H1 (cell line): ENCODE results near the gene SPATS2. TPM values are rescaled to one million over a fixed set of nuclear protein-coding genes. Genes with fewer than 3 reads are reported as not detected.

Source experiments
- CTCF ChIA-PET: fragments of 300-600 bp; sonication (Branson Sonifier 250); formaldehyde crosslinking; loops from one replicate; lab custom pipeline; 2021; ENCODE audit not compliant: partially characterized antibody; lab: Charles Lee
- POLR2A ChIA-PET: fragments of 300-600 bp; sonication (Branson Sonifier 250); formaldehyde crosslinking; loops from one replicate; lab custom pipeline; 2021; ENCODE audit warnings: inconsistent platforms; ENCODE audit not compliant: partially characterized antibody; lab: Charles Lee
- DNase-seq, 2 experiments: peaks; one replicate each; pipeline versions ENCODE4 v3.0.0 to v3.0.0-alpha.2; 2010 to 2022; ENCODE audit warnings: low spot score in 2 of 2, low read depth in 1 of 2, mixed read lengths in 1 of 2
- FAIRE-seq: peaks from 2 replicates; lab custom pipeline; 2011; peaks lifted over from hg19 to GRCh38; lab: Jason Lieb, UNC
- H2AFZ ChIP-seq: 2 replicates; pipeline ENCODE4 v1.8.1; 2012; ENCODE audit warnings: low read length, inconsistent platforms
- H2AK5ac ChIP-seq: 2 replicates; pipeline ENCODE4 v1.6.1; 2013; ENCODE audit warnings: low read depth, low read length
- H2BK120ac ChIP-seq: replicated peaks from 2 replicates; pipeline ENCODE3; 2013; ENCODE audit warnings: low read depth, low read length, inconsistent platforms
- H2BK12ac ChIP-seq: 2 replicates; pipeline ENCODE4 v1.6.1; 2013; ENCODE audit warnings: low read depth, low read length
- H2BK15ac ChIP-seq: 2 replicates; pipeline ENCODE4 v1.6.1; 2013; ENCODE audit warnings: low read length
- H2BK20ac ChIP-seq: 2 replicates; pipeline ENCODE4 v1.6.1; 2013; ENCODE audit warnings: low read length
- H2BK5ac ChIP-seq: 2 replicates; pipeline ENCODE4 v1.6.1; 2013; ENCODE audit warnings: low read depth, low read length
- H3K14ac ChIP-seq: 2 replicates; pipeline ENCODE4 v1.6.1; 2013; ENCODE audit warnings: inconsistent platforms; ENCODE audit not compliant: insufficient read length
- H3K18ac ChIP-seq: 2 replicates; pipeline ENCODE4 v1.6.1; 2013; ENCODE audit warnings: low read length; ENCODE audit errors: extremely low read depth
- H3K23ac ChIP-seq: 2 replicates; pipeline ENCODE4 v1.6.1; 2013; ENCODE audit warnings: inconsistent platforms; ENCODE audit not compliant: insufficient read length
- H3K23me2 ChIP-seq: 2 replicates; pipeline ENCODE4 v1.6.1; 2013; ENCODE audit warnings: low read depth, low read length
- H3K27ac ChIP-seq: 2 replicates; pipeline ENCODE4 v1.6.1; 2011; ENCODE audit warnings: low read depth, low read length, inconsistent platforms
- H3K27me3 ChIP-seq, 4 experiments: replicated peaks in 1 of 4; 1 replicate in 1 of 4; 2 replicates in 3 of 4; pipeline versions ENCODE4 v1.6.1 to v1.8.1; 2011 to 2013; ENCODE audit warnings: low read length in 3 of 4, mild to moderate bottlenecking in 3 of 4, inconsistent platforms in 2 of 4, mixed read lengths in 2 of 4, moderate library complexity in 1 of 4; ENCODE audit not compliant: control insufficient read depth in 3 of 4, insufficient read depth in 3 of 4; ENCODE audit errors: extremely low read depth in 1 of 4
- H3K36me3 ChIP-seq, 4 experiments: 2 replicates each; pipeline versions ENCODE4 v1.6.1 to v1.8.1; 2011 to 2013; ENCODE audit warnings: mild to moderate bottlenecking in 4 of 4, low read length in 3 of 4, moderate library complexity in 2 of 4, control low read depth in 1 of 4, inconsistent platforms in 1 of 4; ENCODE audit not compliant: insufficient read depth in 4 of 4, control insufficient read depth in 2 of 4
- H3K4ac ChIP-seq: replicated peaks from 2 replicates; pipeline ENCODE3; 2013; ENCODE audit warnings: low read length, low read depth, mixed read lengths, inconsistent platforms; ENCODE audit not compliant: insufficient read length
- H3K4me1 ChIP-seq, 4 experiments: replicated peaks in 1 of 4; 1 replicate in 1 of 4; 2 replicates in 3 of 4; pipeline versions ENCODE4 v1.6.1 to v1.8.1; 2011 to 2013; ENCODE audit warnings: low read length in 3 of 4, inconsistent platforms in 2 of 4, mixed read lengths in 1 of 4; ENCODE audit not compliant: insufficient read depth in 4 of 4, control insufficient read depth in 3 of 4
- H3K4me2 ChIP-seq, 2 experiments: 2 replicates each; pipeline versions ENCODE4 v1.6.1 to v1.8.1; 2011 to 2013; ENCODE audit warnings: low read depth in 2 of 2, low read length in 2 of 2, control low read depth in 1 of 2, inconsistent platforms in 1 of 2, mild to moderate bottlenecking in 1 of 2; ENCODE audit not compliant: insufficient read depth in 1 of 2
- H3K4me3 ChIP-seq, 4 experiments: fragments of 200-600, 300-600 bp in 1 of 4; sonication (generic), shearing (Covaris generic), sonication (Bioruptor Twin) in 1 of 4; 2 replicates each; pipeline versions ENCODE4 v1.5.1 to v1.8.1; 2011 to 2016; ENCODE audit warnings: low read length in 4 of 4, low read depth in 3 of 4, control low read depth in 2 of 4, inconsistent platforms in 2 of 4, mild to moderate bottlenecking in 2 of 4, mixed read lengths in 1 of 4, moderate library complexity in 1 of 4; ENCODE audit not compliant: insufficient read depth in 2 of 4; ENCODE audit errors: extremely low read depth in 1 of 4
- H3K56ac ChIP-seq: replicated peaks from 2 replicates; pipeline ENCODE3; 2013; ENCODE audit warnings: low read depth, mild to moderate bottlenecking, mixed read lengths, low read length, inconsistent platforms; ENCODE audit not compliant: insufficient read length
- H3K79me1 ChIP-seq: 2 replicates; pipeline ENCODE4 v1.6.1; 2013; ENCODE audit warnings: low read depth, low read length, control low read depth
- H3K79me2 ChIP-seq, 2 experiments: 2 replicates each; pipeline versions ENCODE4 v1.6.1 to v1.8.1; 2012 to 2013; ENCODE audit warnings: low read length in 2 of 2, mild to moderate bottlenecking in 2 of 2, inconsistent platforms in 1 of 2; ENCODE audit not compliant: insufficient read depth in 2 of 2, control insufficient read depth in 1 of 2
- H3K9ac ChIP-seq, 4 experiments: replicated peaks in 1 of 4; 1 replicate in 1 of 4; 2 replicates in 3 of 4; pipeline versions ENCODE4 v1.6.1 to v1.8.1; 2011 to 2013; ENCODE audit warnings: low read depth in 3 of 4, low read length in 3 of 4, control low read depth in 2 of 4, mild to moderate bottlenecking in 2 of 4, moderate library complexity in 2 of 4, inconsistent platforms in 1 of 4; ENCODE audit errors: extremely low read depth in 1 of 4
- H3K9me3 ChIP-seq, 2 experiments: 2 replicates each; pipeline versions ENCODE4 v1.6.1 to v1.8.1; 2012 to 2013; ENCODE audit warnings: mild to moderate bottlenecking in 2 of 2, moderate library complexity in 2 of 2, control low read depth in 1 of 2, inconsistent platforms in 1 of 2, low read depth in 1 of 2, low read length in 1 of 2, mixed read lengths in 1 of 2; ENCODE audit not compliant: insufficient read depth in 2 of 2
- H4K20me1 ChIP-seq, 2 experiments: replicated peaks in 1 of 2; 2 replicates each; pipeline versions ENCODE3 to v1.8.1; 2011 to 2013; ENCODE audit warnings: inconsistent platforms in 2 of 2, low read length in 2 of 2, mild to moderate bottlenecking in 1 of 2; ENCODE audit not compliant: insufficient read depth in 2 of 2, control insufficient read depth in 1 of 2
- H4K5ac ChIP-seq: 2 replicates; pipeline ENCODE4 v1.6.1; 2013; ENCODE audit warnings: low read length, low read depth, mixed read lengths, inconsistent platforms; ENCODE audit not compliant: insufficient read length
- H4K8ac ChIP-seq: 2 replicates; pipeline ENCODE4 v1.8.0; 2013; ENCODE audit warnings: mild to moderate bottlenecking, moderate library complexity, low read length, inconsistent platforms; ENCODE audit not compliant: insufficient read depth; ENCODE audit errors: extremely low read depth
- H4K91ac ChIP-seq: replicated peaks from 2 replicates; pipeline ENCODE3; 2013; ENCODE audit warnings: low read length, mixed read lengths, inconsistent platforms; ENCODE audit not compliant: insufficient read length
- CREB1 ChIP-seq: IDR thresholded peaks from 2 replicates; pipeline ENCODE4 v1.6.1; 2012; ENCODE audit warnings: inconsistent platforms
- EZH2 ChIP-seq: fragments of 200-600 bp; sonication (generic); IDR thresholded peaks from 2 replicates; pipeline ENCODE4 v1.7.1; 2012; ENCODE audit warnings: low read depth, mild to moderate bottlenecking, moderate library complexity, low read length, inconsistent platforms; ENCODE audit not compliant: severe bottlenecking
- POLR2AphosphoS5 ChIP-seq: IDR thresholded peaks from 2 replicates; pipeline ENCODE4 v1.6.1; 2011; ENCODE audit warnings: low read depth, low read length
- WGBS, 2 experiments: shearing (Covaris generic) in 1 of 2; methylation state at CpG; one replicate each; pipeline versions ENCODE4 v1.1.6 to v1.1.7; 2013 to 2015; ENCODE audit warnings: low lambda C conversion rate in 2 of 2, mixed read lengths in 2 of 2, inconsistent platforms in 1 of 2, low coverage in 1 of 2, missing lambda C conversion rate in 1 of 2; ENCODE audit not compliant: insufficient replicate concordance in 2 of 2, insufficient coverage in 1 of 2, insufficient read length in 1 of 2; ENCODE audit errors: extremely low coverage in 1 of 2, missing lambda C conversion rate in 1 of 2; 5-methylcytosine and 5-hydroxymethylcytosine counted together
- polyA plus RNA-seq, 7 experiments: library from polyadenylated mRNA; depleted of rRNA in 3 of 7; stranded (reverse) in 5 of 7; unstranded in 2 of 7; fragments of >200 nt in 5 of 7; fragments of 200-250 nt in 2 of 7; gene quantifications; 1 replicate in 5 of 7; 2 replicates in 1 of 7; 4 replicates in 1 of 7; pipeline versions ENCODE4 v1.2.1 to v1.2.3, GENCODE V29; 2011 to 2013; ENCODE audit warnings: missing spikeins in 2 of 7, mixed read lengths in 2 of 7
- total RNA-seq: library from RNA; stranded (reverse); fragmentation: NEBNext Ultra II Directional; extraction: Animal tissue kit (Norgen Biotek cat#: 25700); gene quantifications from 2 replicates; pipeline ENCODE4 v1.2.1, GENCODE V29; 2021
- TF ChIP-seq, protein P1 (sequence below): IDR thresholded peaks from 2 replicates; pipeline ENCODE4 v1.6.1; 2012; ENCODE audit warnings: inconsistent platforms

The SPATS2 gene
- total and polyA plus RNA-seq, 2 of the 8 experiments (the other 6 are each of a cell fraction or from before 2014, with no cell fraction given): 19.2 to 24.5 TPM

DNA sequence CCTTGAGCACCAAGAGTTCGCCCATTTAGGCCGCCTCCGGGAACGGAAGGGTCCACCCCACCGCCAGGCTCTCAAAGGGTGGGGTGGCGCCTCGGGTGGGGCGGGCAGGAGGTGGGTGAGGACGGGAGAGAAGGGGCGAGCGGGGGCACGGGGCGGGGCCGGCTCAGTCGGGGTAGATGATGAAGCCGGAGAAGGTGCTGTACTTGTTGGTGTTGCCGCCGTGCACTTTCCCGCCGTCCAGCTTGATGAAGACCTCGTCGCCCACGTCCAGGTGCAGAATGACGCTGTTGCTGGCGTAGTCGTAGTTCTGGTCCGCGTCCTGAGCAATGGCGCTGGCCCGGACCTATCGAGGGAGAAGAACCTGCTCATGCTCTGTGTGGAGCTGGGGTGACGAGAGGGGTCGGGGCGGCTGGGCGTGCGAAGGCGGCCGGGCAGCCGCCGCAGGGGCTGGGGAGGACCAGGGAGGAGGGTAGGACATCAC is 34.3 kb upstream of the SPATS2 start:
- H3K4me3 ChIP-seq: peak overlapping the region; percentile 9 to 51 (median 22); a peak in 4 of 8 replicates
- POLR2A ChIA-PET: interaction anchor here (1.1 to 6.2 kb wide), 8 partner anchors 10 to 224 kb away, joined by 3 to 37 read pairs (median 6); partner anchors contain the start of gene TROAP
- H3K36me3 ChIP-seq: peaks cover 5 to 24% (median 13%) of the 10 kb centered on the region in 4 experiments; a peak in 7 of 8 replicates
- no peak for DNase-seq
- H2BK15ac ChIP-seq: no peak overlapping the region
- no peak overlapping the region; the same call in 1 of the 2 replicates for H3K18ac ChIP-seq
- TF ChIP-seq POLR2AphosphoS5: no peak
- peak; percentile 15; the same call in 1 of the 2 replicates for TF ChIP-seq CREB1
- TF ChIP-seq, protein P1, sequence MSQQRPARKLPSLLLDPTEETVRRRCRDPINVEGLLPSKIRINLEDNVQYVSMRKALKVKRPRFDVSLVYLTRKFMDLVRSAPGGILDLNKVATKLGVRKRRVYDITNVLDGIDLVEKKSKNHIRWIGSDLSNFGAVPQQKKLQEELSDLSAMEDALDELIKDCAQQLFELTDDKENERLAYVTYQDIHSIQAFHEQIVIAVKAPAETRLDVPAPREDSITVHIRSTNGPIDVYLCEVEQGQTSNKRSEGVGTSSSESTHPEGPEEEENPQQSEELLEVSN: peak; percentile 58; the same call in 1 of the 2 replicates
- peak; percentile 63 for TF ChIP-seq EZH2
- H4K91ac ChIP-seq: no peak overlapping the region
- no peak overlapping the region for H3K14ac ChIP-seq
- FAIRE-seq: no peak
- peak overlapping the region; percentile 62 to 85 for H3K4me2 ChIP-seq
- no peak overlapping the region for H3K56ac ChIP-seq
- H3K9me3 ChIP-seq: peaks cover 0 to 6% of the 10 kb centered on the region in 2 experiments; a peak in 1 of 4 replicates
- H2BK12ac ChIP-seq: no peak overlapping the region
- no peak overlapping the region for H2BK20ac ChIP-seq
- no peak overlapping the region for H4K5ac ChIP-seq
- no peak overlapping the region for H4K8ac ChIP-seq
- no peak overlapping the region for H3K9ac ChIP-seq
- no peak overlapping the region for H3K23ac ChIP-seq
- H3K79me2 ChIP-seq: no peaks in the 10 kb centered on the region
- H3K4ac ChIP-seq: no peak overlapping the region
- 56% methylated on average over 23 of the region's 40 CpGs; no CpG with 5 or more reads in 1 of the 2 experiments for WGBS, 2 experiments
- H2AFZ ChIP-seq: no peak overlapping the region
- H2BK5ac ChIP-seq: no peak overlapping the region
- peaks cover 7% of the 10 kb centered on the region; the same call in 1 of the 2 replicates for H3K23me2 ChIP-seq
- no peak overlapping the region for H2AK5ac ChIP-seq
- H3K27ac ChIP-seq: no peak overlapping the region
- peaks cover 0 to 9% (median 4%) of the 10 kb centered on the region in 4 experiments; a peak in 6 of 7 replicates for H3K4me1 ChIP-seq
- H3K27me3 ChIP-seq: peaks cover 44 to 63% (median 55%) of the 10 kb centered on the region in 4 experiments
- H4K20me1 ChIP-seq: peaks cover 8 to 9% of the 10 kb centered on the region in 2 experiments
- CTCF ChIA-PET: interaction anchor here (0.6 to 12.7 kb wide), 12 partner anchors 10 to 247 kb away, joined by 3 to 276 read pairs (median 18); partner anchors contain the start of genes DNAJC22, PRPH and TROAP
- no peak overlapping the region for H2BK120ac ChIP-seq
- no peaks in the 10 kb centered on the region for H3K79me1 ChIP-seq
